Right ventricle myocardium superior (tissue), 1 donor: ENCODE measurements around the gene FBLN1. TPM values are rescaled to one million over a fixed set of nuclear protein-coding genes. Genes with fewer than 3 reads are reported as not detected.

Experiments
- ATAC-seq: fragments of 200-7000 bp; cut with Tn5 transposase; one replicate; pipeline ENCODE4 v1.9.1; 2020; ENCODE audit warnings: mild to moderate bottlenecking; ENCODE audit not compliant: poor library complexity
- DNase-seq: peaks from one replicate; pipeline ENCODE4 v3.0.0-alpha.2; 2020
- intact Hi-C: fragments of 100-400 bp; cut with DNase I; formaldehyde crosslinking; loops from one replicate; pipeline ENCODE4 v1.11.2; 2022
- total RNA-seq: library from RNA; stranded (reverse); fragmentation: NEBNext Ultra II Directional; extraction: Animal tissue kit (Norgen Biotek cat#: 25700); gene quantifications from one replicate; pipeline ENCODE4 v1.2.1, GENCODE V29; 2021
- donor health status: DM: no; HTN: yes; CAD: no; lungs with severe emphysema.

FBLN1 gene
- total RNA-seq, 1 donor from 2014 or later = 89.5 TPM

DNA sequence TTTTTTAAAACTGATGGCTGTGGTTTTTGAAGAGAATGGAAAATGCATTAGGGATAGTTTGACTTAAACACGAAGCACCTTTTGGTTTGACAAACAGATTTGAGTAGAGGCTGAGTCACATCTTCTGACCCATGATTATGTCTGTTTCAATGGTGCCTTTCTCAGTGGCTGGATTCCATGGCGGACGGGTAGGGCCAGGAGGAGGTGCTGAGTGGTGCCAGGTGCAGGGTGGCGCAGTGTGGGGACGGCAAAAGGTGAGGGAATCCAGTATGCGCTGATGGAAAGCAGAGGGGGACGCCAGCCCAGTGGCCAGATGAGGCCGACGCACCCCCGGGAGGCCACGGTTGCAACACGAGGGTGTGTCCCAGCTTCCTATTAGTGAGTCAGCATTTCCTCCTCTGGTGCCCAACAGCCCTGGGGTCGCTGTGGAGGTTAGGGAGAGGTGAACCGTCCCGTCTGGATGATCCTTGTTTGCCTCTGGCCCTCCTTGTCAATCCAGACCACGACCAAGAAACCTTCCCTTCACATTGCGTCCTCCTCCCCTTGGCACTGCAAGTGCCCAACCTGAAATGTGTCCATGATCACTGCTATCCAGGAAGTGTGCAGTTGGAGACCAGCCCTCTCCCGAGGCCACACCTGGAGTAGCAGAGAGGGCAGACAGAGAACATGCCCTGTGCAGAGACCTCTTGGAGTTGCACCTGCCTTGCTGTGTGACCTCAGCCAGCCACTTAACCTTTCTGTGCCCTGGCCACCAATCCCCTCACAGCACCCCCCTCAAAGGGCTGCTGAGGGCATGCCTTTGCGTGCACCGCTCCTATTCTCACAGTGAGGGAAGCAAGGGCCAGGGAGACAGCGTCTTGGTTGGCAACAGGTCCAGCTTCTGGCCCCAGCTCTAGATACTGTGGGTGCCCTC is 136.4 kb downstream of the FBLN1 start:
- intact Hi-C loops = no loop called here
- DNase-seq (peak; percentile 74), ATAC-seq (peak; percentile 61)

DNA sequence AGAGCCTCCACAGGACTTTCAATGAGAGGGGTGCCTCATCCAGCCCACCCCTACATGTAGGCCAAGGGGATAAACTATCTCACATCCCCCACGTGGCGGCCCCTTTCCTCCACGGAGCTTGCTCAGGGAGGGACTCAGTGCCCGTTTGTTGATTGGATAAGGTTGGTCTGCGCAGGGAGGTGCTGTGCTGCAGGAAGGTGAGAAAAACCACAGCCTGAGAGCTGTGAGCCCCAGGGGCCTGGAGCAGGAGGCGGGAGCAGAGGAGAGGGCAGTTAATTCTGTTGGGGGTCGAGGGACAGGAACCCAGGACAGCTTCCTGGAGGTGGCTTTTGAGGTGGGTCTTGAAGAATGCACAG is 137.0 kb downstream of the FBLN1 start:
- intact Hi-C loops = no loop called here
- ATAC-seq = no peak
- DNase-seq = no peak

DNA sequence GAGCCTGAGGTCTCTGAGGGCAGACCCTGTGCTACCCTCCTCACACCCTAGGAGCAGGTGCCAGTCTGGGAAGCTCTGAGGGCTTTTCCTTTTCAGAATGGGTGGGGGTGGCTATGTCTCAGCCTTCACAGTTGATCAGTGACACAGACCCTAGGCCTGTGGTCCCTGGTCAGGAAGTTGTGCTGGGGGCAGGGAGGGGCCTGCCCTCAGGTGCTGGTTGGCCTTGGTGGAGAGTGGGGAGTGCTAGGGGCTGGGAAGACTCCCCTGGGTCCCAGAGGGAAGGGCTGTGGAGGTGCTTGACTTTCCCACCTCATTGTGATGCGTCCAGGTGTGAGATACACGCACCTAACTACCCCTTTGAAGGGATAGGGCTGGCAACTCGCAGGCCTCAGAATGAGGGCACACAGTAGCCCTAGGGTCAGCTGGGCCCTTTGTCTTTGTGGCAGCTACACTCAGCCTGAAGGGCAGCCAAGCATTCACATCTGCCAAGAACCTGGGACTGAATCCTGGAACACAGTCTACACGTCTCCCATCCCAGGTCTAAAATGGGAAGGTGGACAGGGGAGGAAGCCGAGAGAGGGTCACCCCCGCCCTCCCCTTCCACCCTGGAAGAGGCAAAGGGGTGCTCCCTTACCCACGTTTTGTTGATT is 137.7 kb downstream of the FBLN1 start:
- no peak for DNase-seq
- ATAC-seq = peak; percentile 83
- intact Hi-C loops = no loop called here

DNA sequence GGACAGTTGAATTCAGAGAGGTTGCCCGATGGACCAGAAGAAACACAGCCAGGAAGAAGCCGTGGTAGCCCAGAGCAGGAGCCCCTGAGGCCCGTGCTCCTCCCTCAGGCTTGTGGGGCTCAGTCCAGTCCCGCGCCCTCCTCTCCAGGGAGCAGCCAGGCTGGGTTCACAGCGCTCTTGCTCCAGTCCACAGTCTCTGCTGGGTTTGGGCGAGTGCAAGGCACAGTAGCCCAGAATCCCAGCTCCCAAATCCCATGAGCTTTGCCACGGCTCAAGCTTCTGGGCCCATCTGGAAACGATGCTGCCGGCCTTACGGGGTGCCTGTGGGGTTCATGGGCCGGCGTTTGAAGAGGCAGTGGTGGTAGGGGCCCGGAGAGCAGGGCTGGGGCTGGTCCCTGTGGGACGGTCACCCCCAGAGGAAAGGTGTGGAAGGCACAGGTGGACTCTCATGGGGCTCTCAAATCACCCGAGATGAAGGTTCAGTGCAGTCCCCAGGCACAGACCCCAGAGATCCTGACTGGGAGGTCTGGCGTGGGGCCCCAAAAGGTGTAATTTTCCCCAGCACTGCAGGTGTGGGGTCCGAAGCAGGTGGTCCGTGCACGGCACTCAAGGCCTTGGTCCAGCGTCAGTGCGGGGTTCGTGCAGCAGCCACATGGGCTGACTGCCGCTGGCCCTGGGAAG is 138.4 kb downstream of the FBLN1 start:
- DNase-seq (no peak), ATAC-seq (no peak)
- intact Hi-C loops = no loop called here

DNA sequence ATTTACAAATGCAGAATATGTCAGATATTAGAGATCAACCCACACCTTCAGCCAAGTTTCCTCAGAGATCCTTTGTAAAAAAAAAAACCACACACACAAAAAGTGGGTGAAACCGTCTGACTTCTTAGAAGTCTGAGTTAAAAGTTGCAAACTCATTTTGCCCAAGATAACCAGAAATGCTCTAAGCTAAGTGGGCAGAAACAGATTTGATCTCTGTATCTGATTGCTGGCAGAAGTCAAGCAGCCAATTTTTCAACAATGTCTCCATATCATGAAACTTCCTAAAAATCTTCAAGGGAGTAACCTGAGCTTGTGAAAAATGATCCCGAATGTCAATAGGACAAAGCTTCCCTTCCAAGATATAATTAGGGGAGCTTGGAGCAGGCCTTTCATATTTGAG is 140.3 kb downstream of the FBLN1 start:
- no peak for ATAC-seq
- DNase-seq = no peak
- intact Hi-C loops = no loop called here

DNA sequence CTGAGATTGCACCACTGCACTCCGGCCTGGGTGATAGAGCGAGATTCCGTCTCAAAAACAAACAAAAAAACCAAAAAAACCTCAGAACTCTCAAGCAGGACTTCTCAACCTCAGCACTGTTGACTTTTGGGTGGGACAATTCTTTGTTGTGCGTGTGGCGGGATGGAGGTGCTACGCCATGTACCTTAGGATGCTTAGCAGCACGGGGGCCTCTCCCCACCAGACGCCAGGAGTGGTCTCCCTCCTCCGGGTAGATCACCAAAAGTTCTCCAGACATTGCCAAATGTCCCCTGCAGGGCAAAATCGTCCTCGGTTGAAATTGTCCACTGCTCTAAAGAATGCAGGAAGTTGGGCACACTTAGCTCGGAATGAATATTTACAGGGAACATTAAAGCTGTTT is 142.0 kb downstream of the FBLN1 start:
- no peak for ATAC-seq
- no peak for DNase-seq
- intact Hi-C loops = loop anchor here (5.0 kb wide), 1 partner anchor 218 kb away; no protein-coding TSS in a partner anchor

DNA sequence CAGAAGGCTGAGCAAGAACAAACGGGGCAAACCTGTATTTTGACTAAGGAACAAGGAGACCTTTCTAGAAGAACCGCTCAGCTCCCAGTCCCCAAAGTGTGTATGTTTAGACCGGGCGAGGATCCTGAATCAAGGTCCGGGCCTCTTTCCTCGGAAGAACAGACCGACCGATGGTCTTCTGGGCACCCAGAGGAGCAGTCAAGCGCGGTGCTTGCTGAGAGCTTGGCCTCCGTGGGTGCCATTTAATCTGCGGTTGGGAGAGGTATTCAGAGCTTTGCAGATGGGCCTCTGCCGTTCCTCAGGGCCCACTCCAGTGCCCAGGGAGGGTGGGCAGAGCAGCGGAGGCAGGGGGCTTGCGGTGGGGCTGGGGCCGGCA is 142.5 kb downstream of the FBLN1 start:
- intact Hi-C loops = loop anchor here (5.0 kb wide), 1 partner anchor 217 kb away; no protein-coding TSS in a partner anchor
- ATAC-seq = no peak
- no peak for DNase-seq

DNA sequence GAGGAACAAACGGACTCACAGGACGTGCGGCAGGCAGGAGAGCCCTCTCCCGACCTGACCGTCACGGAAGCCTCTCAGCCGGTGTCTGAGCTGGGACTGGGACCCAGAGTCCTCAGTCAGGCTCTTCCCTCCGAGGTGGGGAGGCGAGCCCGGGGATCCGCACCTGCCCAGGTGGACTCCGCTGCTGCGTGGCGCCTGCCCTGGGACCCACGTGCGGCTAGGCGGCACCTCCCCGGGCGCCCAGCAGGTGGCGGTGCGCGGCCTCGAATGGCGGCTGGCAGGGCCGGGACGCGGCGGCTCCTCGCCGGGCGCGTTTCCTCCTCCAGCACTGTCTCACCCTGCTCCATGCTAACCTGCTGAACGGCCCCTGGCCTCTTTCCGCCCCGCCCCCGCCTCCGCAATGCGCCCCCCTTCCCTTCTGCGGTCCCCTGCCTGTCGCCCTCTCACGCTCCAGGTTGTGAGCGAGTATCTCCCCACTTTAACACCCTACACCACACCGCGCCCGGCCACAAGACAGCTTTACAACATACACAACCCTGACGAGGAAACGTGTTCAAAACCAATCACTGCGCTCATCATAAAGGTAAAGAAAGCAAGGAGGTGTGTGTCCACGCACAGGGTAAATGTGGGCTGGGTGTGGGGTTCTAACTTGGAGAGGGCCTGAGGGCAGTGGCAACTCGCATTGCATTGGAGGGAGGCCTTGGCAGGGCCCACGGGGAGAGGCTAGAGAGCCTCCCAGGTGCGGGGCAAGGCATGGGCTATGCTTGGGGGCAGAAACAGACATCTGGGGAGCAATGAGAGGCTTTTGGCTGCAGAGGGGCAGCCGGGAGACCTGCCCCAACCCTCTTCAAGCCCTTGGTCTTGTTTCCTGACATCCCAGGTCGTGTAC is 143.1 kb downstream of the FBLN1 start:
- ATAC-seq (peak; percentile 94), DNase-seq (peak; percentile 84)
- intact Hi-C loops = loop anchor here (5.0 kb wide), 1 partner anchor 217 kb away; no protein-coding TSS in a partner anchor

DNA sequence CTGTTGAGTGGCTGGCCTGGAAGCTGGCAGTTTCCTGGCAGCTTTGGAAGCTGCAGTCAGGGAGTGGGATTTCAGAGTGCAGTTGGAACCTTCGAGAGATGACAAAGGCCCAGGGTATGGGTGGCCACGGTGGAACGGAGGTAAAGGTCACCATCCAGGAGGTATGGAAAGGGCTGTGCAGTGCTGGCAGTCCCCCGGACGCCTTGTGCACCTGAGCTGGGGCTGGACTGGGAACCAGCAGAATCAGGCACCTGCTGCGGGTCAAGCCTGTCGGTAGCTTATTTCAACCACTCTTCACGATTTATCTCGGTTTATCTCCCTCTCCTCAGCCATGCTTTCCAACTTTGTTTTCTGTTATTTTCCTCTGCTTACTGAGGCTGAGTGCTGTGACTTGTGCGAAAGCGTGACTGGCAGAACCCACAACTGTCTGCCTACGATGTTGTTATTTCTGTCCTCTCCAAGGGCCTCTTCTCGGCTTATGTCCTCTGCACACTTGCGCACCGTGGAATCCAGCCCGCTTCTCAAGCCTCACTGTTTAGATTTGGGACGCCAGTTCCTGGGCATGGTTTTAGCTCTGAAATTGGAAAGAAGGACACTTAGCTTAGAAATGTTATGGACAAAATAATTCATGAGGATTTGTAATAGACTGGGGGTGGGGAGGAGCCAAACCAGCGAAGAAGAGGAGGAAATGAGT is 145.0 kb downstream of the FBLN1 start:
- intact Hi-C loops = loop anchor here (5.0 kb wide), 1 partner anchor 215 kb away; no protein-coding TSS in a partner anchor
- DNase-seq (no peak), ATAC-seq (no peak)

DNA sequence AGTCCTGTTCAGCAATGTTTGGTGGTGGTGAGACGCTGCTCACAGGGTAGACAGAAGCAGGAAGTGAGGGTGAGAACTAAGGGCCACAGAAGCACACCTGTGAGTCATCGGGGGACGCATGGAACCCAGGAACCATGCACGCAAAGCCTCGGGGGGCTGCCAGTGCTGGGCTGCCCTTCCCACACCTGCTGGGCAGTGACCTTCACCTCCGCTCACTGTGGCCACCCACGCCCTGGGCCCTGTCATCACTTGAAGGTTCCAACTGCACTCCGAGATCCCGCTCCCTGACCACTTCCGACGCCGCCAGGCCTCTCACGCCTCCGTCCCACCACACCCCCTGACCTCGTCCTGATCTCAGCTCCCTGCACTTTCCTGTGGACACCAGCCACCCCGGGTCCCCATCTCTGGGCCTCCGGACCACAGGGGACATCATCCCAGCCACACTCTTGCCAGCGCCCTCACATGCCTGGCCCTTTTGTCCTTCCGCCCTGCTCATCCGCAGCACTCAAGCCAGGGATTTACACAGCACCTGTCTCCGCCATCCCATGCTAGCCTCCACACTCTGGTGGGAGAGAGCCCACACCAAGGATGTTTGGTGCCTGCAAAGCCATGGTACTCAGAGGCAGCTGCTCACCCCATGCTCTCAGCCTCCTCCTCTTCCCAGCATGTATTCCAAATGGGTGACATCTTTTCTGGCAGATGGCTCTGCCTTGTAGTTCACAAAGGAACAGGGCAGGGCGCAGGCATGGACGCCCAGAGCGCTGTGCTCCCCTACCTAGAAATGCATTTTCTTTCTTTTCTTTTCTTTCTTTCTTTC is 145.8 kb downstream of the FBLN1 start:
- intact Hi-C loops = loop anchor here (5.0 kb wide), 1 partner anchor 214 kb away; no protein-coding TSS in a partner anchor
- DNase-seq (no peak), ATAC-seq (no peak)

DNA sequence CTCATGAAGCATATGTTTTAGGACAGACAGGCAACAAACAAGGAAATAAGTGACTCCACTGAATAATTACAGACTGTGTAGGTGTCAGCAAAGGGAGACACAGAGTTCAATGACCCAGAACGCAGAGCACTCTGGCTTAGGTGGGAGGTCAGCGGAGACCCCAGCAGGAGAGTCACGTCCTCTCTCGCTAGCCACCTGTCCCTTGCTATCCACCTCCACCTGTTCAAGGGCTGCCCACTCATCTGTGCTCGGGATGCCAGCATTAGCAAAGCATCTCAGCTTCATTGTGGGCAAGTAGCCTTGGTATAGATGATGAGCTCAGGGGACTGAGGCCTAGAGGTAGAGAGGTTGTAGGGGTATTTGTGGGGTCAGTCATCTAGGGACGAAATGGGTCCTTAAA is 147.1 kb downstream of the FBLN1 start:
- DNase-seq = no peak
- intact Hi-C loops = loop anchor here (5.0 kb wide), 1 partner anchor 212 kb away; no protein-coding TSS in a partner anchor
- ATAC-seq = no peak

DNA sequence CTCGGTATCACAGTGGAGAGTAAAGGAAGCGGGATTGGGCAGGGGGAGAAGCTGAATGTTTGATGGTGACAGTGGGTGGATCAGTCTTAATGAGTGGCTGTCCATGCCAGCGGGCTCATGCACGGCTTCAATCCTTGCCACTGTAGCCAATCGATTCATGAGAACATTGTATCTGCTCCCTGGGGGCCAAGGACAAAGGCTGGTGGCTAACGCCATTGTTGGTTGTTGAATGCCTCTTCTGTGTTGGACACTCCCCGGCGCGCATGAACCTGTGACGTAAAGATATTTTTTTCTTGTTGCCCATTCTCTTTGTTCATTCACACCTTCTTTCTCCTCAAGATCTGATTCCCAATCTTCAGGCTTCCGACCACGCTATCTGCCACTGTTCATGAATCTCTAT is 148.0 kb downstream of the FBLN1 start:
- DNase-seq = no peak
- intact Hi-C loops = no loop called here
- no peak for ATAC-seq

Other genes with a start within 250 kb of the FBLN1 start
- 0.65 TPM for gene UPK3A, start 217.9 kb upstream of the FBLN1 start, total RNA-seq
- gene FAM118A, start 192.9 kb upstream of the FBLN1 start, total RNA-seq = 21.1 TPM
- not detected for gene SMC1B, start 89.3 kb upstream of the FBLN1 start, total RNA-seq
- not detected for gene RIBC2, start 89.2 kb upstream of the FBLN1 start, total RNA-seq
- 119 TPM for gene ATXN10, start 169.0 kb downstream of the FBLN1 start, total RNA-seq